HCT116 (cell line): Measurements from ENCODE around the gene HHIPL2. TPM values are rescaled to one million over a fixed set of nuclear protein-coding genes. Genes with fewer than 3 reads are reported as not detected.

ENCODE experiments used
- ATAC-seq: fragments of 200-7000 bp; cut with Tn5 transposase; 2 replicates; pipeline ENCODE4 v1.9.1; 2020; ENCODE audit warnings: mild to moderate bottlenecking, moderate library complexity
- BruUV-seq: library from RNA; stranded (reverse); fragments of 400-500 nt; replicated peaks from 2 replicates; lab custom pipeline; 2021; lab: Mats Ljungman, UMichigan
- CTCF ChIA-PET: fragments of 300-600 bp; sonication (Branson Sonifier 250); formaldehyde crosslinking; loops from one replicate; lab custom pipeline; 2021; ENCODE audit warnings: antibody characterized with exemption; lab: Charles Lee
- POLR2A ChIA-PET: fragments of 300-600, 350-600 bp; sonication (Branson Sonifier 250); formaldehyde crosslinking; loops from one replicate; lab custom pipeline; 2021; ENCODE audit warnings: antibody characterized with exemption; lab: Charles Lee
- RAD21 ChIA-PET, 2 experiments: fragments of 300-600 bp; sonication (Branson Sonifier 250); formaldehyde crosslinking; loops; one replicate each; lab custom pipeline; 2023; ENCODE audit warnings: low total read pairs in 2 of 2; ENCODE audit not compliant: uncharacterized antibody in 2 of 2, unreplicated experiment in 2 of 2, low non-redundant PET in 1 of 2; lab: Charles Lee
- DNase-seq: peaks from one replicate; pipeline ENCODE4 v3.0.0-alpha.2; 2010; ENCODE audit warnings: low read depth, low spot score
- H2AFZ ChIP-seq: fragments of 200-600 bp; shearing (Covaris generic), sonication (generic); 2 replicates; pipeline ENCODE4 v1.6.1; 2017; ENCODE audit warnings: low read depth, mixed run types, mixed read lengths, antibody characterized with exemption, low read length; ENCODE audit not compliant: poor library complexity, severe bottlenecking
- H3K27ac ChIP-seq: 2 replicates; pipeline ENCODE4 v1.5.1; 2012; ENCODE audit warnings: low read depth, low read length
- H3K27me3 ChIP-seq: fragments of 200-600 bp; sonication (generic); 2 replicates; pipeline ENCODE4 v1.6.1; 2016; ENCODE audit warnings: mixed run types, low read length, mixed read lengths; ENCODE audit not compliant: insufficient read depth
- H3K36me3 ChIP-seq, 2 experiments: fragments of 200-500 bp in 1 of 2; fragments of 200-600 bp in 1 of 2; sonication (Bioruptor generic) in 1 of 2; sonication (generic) in 1 of 2; 2 replicates each; pipeline versions ENCODE4 v1.5.1 to v1.6.1; 2014 to 2016; ENCODE audit warnings: low read length in 2 of 2, inconsistent platforms in 1 of 2, mixed read lengths in 1 of 2, mixed run types in 1 of 2; ENCODE audit not compliant: insufficient read depth in 2 of 2, control insufficient read depth in 1 of 2
- H3K4me1 ChIP-seq, 2 experiments: fragments of 200-600 bp in 1 of 2; sonication (generic) in 1 of 2; 2 replicates each; pipeline versions ENCODE4 v1.5.1 to v1.6.1; 2012 to 2017; ENCODE audit warnings: low read length in 2 of 2, inconsistent platforms in 1 of 2, mild to moderate bottlenecking in 1 of 2, mixed read lengths in 1 of 2, mixed run types in 1 of 2, moderate library complexity in 1 of 2; ENCODE audit not compliant: insufficient read depth in 2 of 2, control insufficient read depth in 1 of 2
- H3K4me2 ChIP-seq: fragments of 200-600 bp; sonication (generic); 2 replicates; pipeline ENCODE4 v1.6.1; 2017; ENCODE audit warnings: mixed run types, low read length, mixed read lengths
- H3K4me3 ChIP-seq, 2 experiments: fragments of 200-600 bp in 1 of 2; sonication (generic) in 1 of 2; replicated peaks in 1 of 2; 2 replicates each; pipeline ENCODE4 v1.5.1; 2011 to 2016; ENCODE audit warnings: low read length in 2 of 2, control low read depth in 1 of 2, low read depth in 1 of 2, mild to moderate bottlenecking in 1 of 2, mixed read lengths in 1 of 2, mixed run types in 1 of 2
- H3K79me2 ChIP-seq: fragments of 200-600 bp; sonication (generic); 2 replicates; pipeline ENCODE4 v1.6.1; 2017; ENCODE audit warnings: mild to moderate bottlenecking, mixed run types, low read length, moderate library complexity, mixed read lengths; ENCODE audit not compliant: insufficient read depth
- H3K9ac ChIP-seq: fragments of 200-600 bp; sonication (generic); 2 replicates; pipeline ENCODE4 v1.6.1; 2016; ENCODE audit warnings: low read length, mixed read lengths
- H3K9me2 ChIP-seq: fragments of 200-600 bp; sonication (generic), shearing (Covaris generic); 2 replicates; pipeline ENCODE4 v1.6.1; 2017; ENCODE audit warnings: mixed run types, mild to moderate bottlenecking, moderate library complexity; ENCODE audit not compliant: insufficient read depth
- H3K9me3 ChIP-seq, 2 experiments: fragments of 200-500 bp in 1 of 2; fragments of 200-600 bp in 1 of 2; sonication (Bioruptor generic) in 1 of 2; sonication (generic) in 1 of 2; 2 replicates each; pipeline ENCODE4 v1.6.1; 2014 to 2017; ENCODE audit warnings: low read length in 2 of 2, mixed read lengths in 2 of 2, inconsistent platforms in 1 of 2, low read depth in 1 of 2, mild to moderate bottlenecking in 1 of 2, mixed run types in 1 of 2, moderate library complexity in 1 of 2; ENCODE audit not compliant: control insufficient read depth in 1 of 2, insufficient read depth in 1 of 2
- H4K20me1 ChIP-seq: fragments of 200-600 bp; sonication (generic), shearing (Covaris generic); 2 replicates; pipeline ENCODE4 v1.6.1; 2017; ENCODE audit warnings: mixed run types, mild to moderate bottlenecking, moderate library complexity; ENCODE audit not compliant: insufficient read depth
- CBX3 ChIP-seq: IDR thresholded peaks from 2 replicates; pipeline ENCODE4 v1.6.1; 2012; ENCODE audit warnings: low read depth
- CEBPB ChIP-seq: IDR thresholded peaks from 2 replicates; pipeline ENCODE4 v1.6.1; 2012; ENCODE audit warnings: low read depth
- EGR1 ChIP-seq: IDR thresholded peaks from 2 replicates; pipeline ENCODE4 v1.6.1; 2012; ENCODE audit warnings: low read depth
- EZH2 ChIP-seq: fragments of 200-600 bp; sonication (generic); IDR thresholded peaks from 2 replicates; pipeline ENCODE4 v1.6.1; 2017; ENCODE audit warnings: antibody characterized with exemption, mixed run types
- EZH2phosphoT487 ChIP-seq: fragments of 200-600 bp; IDR thresholded peaks from 2 replicates; pipeline ENCODE4 v1.6.1; 2018; ENCODE audit warnings: antibody characterized with exemption, borderline replicate concordance
- POLR2AphosphoS5 ChIP-seq: IDR thresholded peaks from 2 replicates; pipeline ENCODE4 v1.6.1; 2011; ENCODE audit warnings: mild to moderate bottlenecking, low read depth, low read length, moderate library complexity
- SIN3A ChIP-seq: IDR thresholded peaks from 2 replicates; pipeline ENCODE4 v1.6.1; 2012; ENCODE audit warnings: low read depth
- SP1 ChIP-seq: IDR thresholded peaks from 2 replicates; pipeline ENCODE4 v1.6.1; 2012; ENCODE audit warnings: low read depth
- TCF7L2 ChIP-seq: IDR thresholded peaks from 2 replicates; pipeline ENCODE4 v1.7.0; 2011; ENCODE audit warnings: borderline replicate concordance, inconsistent platforms; ENCODE audit not compliant: insufficient read depth, insufficient read length; ENCODE audit errors: extremely low read depth
- ZBTB33 ChIP-seq: IDR thresholded peaks from 2 replicates; pipeline ENCODE4 v1.6.1; 2011; ENCODE audit warnings: mild to moderate bottlenecking, low read length, moderate library complexity; ENCODE audit not compliant: insufficient replicate concordance; ENCODE audit errors: extremely low read depth
- ZNF274 ChIP-seq: fragments of 200-500 bp; sonication (Bioruptor generic); IDR thresholded peaks from 2 replicates; pipeline ENCODE4 v1.6.1; 2014; ENCODE audit warnings: mild to moderate bottlenecking, low read depth, low read length, inconsistent platforms
- intact Hi-C: fragments of 100-400 bp; cut with micrococcal nuclease; formaldehyde crosslinking; loops from 2 replicates; pipeline ENCODE4 v1.10.0; 2022
- total RNA-seq: library from RNA; stranded (reverse); gene quantifications from one replicate; pipeline ENCODE4 v1.2.1, GENCODE V29; 2021; ENCODE audit not compliant: unreplicated experiment
- TF ChIP-seq, protein P1 (sequence below): IDR thresholded peaks from 2 replicates; pipeline ENCODE4 v1.6.1; 2012; ENCODE audit warnings: low read depth
- TF ChIP-seq, protein P2 (sequence below): IDR thresholded peaks from 2 replicates; pipeline ENCODE4 v1.6.1; 2012

The HHIPL2 gene
- total RNA-seq, 1 experiment from 2014 or later: 0.27 TPM

GRCh38 chr1:222594789-222595188 is 46.9 kb upstream of the HHIPL2 start:
- TF ChIP-seq POLR2AphosphoS5 (no peak), SIN3A (no peak), EZH2phosphoT487 (no peak), SP1 (no peak), CEBPB (no peak), CBX3 (no peak), EZH2 (no peak), TCF7L2 (no peak), ZBTB33 (no peak), EGR1 (no peak), ZNF274 (no peak)
- TF ChIP-seq, protein P1, sequence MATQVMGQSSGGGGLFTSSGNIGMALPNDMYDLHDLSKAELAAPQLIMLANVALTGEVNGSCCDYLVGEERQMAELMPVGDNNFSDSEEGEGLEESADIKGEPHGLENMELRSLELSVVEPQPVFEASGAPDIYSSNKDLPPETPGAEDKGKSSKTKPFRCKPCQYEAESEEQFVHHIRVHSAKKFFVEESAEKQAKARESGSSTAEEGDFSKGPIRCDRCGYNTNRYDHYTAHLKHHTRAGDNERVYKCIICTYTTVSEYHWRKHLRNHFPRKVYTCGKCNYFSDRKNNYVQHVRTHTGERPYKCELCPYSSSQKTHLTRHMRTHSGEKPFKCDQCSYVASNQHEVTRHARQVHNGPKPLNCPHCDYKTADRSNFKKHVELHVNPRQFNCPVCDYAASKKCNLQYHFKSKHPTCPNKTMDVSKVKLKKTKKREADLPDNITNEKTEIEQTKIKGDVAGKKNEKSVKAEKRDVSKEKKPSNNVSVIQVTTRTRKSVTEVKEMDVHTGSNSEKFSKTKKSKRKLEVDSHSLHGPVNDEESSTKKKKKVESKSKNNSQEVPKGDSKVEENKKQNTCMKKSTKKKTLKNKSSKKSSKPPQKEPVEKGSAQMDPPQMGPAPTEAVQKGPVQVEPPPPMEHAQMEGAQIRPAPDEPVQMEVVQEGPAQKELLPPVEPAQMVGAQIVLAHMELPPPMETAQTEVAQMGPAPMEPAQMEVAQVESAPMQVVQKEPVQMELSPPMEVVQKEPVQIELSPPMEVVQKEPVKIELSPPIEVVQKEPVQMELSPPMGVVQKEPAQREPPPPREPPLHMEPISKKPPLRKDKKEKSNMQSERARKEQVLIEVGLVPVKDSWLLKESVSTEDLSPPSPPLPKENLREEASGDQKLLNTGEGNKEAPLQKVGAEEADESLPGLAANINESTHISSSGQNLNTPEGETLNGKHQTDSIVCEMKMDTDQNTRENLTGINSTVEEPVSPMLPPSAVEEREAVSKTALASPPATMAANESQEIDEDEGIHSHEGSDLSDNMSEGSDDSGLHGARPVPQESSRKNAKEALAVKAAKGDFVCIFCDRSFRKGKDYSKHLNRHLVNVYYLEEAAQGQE: no peak
- TF ChIP-seq, protein P2, sequence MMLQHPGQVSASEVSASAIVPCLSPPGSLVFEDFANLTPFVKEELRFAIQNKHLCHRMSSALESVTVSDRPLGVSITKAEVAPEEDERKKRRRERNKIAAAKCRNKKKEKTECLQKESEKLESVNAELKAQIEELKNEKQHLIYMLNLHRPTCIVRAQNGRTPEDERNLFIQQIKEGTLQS: no peak
- no peak for DNase-seq
- Histone ChIP-seq H3K27me3 (no peaks in the 10 kb centered on the region), H3K9me3 (no peaks in the 10 kb centered on the region), H2AFZ (no peak overlapping the region), H3K4me3 (no peak overlapping the region), H3K4me1 (peaks cover 0 to 6% of the 10 kb centered on the region in 2 experiments; a peak in 2 of 4 replicates), H3K79me2 (no peaks in the 10 kb centered on the region), H3K9ac (no peak overlapping the region), H4K20me1 (no peaks in the 10 kb centered on the region), H3K36me3 (no peaks in the 10 kb centered on the region), H3K4me2 (no peak overlapping the region), H3K9me2 (no peaks in the 10 kb centered on the region), H3K27ac (no peak overlapping the region)
- no peak for ATAC-seq
- ChIA-PET CTCF (no interaction called here), POLR2A (no interaction called here), RAD21 (no interaction called here)
- intact Hi-C loops: no loop called here
- no TSS peak for BruUV-seq
